Superior temporal gyrus (tissue), 1 donor: ENCODE results near the gene FAM53A.

Source experiments
- DNase-seq: peaks from one replicate; pipeline ENCODE4 v3.0.0-alpha.2; 2016; ENCODE audit errors: extremely low spot score

The FAM53A gene

GRCh38 chr4:1604181-1604705, 79.9 kb downstream of the FAM53A start:
- no peak for DNase-seq

DNA sequence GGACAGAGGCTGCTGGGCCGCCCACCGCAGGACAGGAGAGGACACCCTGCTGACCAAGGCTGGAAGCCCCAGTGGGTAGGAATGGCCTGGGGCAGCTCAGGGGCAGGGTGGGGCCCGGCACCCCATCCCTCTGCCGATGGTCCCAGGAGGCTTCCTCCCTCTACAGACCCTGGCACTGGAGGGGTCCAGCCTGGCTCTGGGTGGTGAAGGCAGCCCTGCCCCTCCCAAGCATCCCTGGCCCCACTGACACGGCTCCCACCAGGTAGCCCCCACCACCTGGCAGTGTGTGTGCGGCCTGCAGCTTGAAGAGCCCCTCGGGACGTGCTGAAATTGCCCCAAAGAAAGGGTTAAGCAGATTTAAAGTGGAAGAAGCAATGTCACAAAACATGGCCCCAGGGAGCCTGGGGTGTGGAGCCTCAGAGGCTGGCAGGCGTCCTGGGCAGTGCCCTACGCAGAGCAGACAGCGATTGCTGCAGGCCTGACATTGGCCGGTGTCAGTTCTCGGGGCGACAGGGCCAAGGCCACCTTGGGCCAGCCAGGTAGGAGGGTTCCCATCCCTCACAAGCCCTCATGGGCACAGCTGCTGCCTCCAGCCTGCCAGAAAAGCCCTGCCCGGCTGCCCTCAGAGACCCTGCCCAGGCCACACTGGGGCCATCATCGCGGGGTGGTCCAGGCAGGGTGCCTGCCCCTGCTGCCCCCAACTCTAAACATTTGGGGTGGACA, 80.5 kb downstream of the FAM53A start:
- no peak for DNase-seq

DNA sequence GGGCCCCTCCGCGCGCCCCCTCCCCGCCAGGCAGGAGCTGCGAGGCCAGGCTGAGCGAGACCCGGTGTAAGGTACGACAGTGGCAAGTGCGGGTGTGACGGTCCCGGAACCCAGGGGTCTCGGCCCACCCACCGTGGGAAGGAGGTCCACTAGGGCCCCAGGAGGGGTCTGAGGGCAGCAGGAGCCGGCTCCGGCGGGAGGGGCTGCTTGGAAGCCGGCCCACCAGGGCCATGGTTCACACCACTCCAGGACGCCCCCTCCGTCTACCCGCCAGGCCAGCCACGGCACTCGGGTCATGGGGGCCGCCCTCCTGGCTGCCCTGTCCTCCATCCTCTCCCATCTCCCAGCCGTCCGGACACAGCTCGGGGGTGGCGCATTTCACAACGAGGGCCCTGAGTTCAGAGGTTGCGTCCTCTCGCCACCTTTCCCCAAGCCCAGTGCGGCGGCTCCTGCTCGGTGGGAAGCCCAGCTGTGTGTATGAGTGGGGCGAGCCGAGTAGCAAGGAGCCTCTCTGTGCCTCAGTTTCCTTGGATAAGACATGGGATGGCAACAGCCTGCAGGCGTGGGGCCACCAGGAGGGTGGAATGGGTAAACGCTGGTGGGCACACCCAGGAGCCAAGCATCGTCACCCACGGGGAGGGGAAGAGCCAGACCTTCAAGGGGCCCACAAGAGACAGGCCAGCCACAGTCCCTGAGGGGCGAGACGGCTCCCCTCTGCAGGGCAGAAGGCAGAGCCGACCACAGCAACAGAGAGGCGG, 81.3 kb downstream of the FAM53A start:
- no peak for DNase-seq

- DNase-seq, result no peak
These were observed 82.1 kb downstream of the FAM53A start for GRCh38 chr4:1601852-1602654.

- DNase-seq, result no peak
These were observed 82.6 kb downstream of the FAM53A start for GRCh38 chr4:1601533-1601835.

DNA sequence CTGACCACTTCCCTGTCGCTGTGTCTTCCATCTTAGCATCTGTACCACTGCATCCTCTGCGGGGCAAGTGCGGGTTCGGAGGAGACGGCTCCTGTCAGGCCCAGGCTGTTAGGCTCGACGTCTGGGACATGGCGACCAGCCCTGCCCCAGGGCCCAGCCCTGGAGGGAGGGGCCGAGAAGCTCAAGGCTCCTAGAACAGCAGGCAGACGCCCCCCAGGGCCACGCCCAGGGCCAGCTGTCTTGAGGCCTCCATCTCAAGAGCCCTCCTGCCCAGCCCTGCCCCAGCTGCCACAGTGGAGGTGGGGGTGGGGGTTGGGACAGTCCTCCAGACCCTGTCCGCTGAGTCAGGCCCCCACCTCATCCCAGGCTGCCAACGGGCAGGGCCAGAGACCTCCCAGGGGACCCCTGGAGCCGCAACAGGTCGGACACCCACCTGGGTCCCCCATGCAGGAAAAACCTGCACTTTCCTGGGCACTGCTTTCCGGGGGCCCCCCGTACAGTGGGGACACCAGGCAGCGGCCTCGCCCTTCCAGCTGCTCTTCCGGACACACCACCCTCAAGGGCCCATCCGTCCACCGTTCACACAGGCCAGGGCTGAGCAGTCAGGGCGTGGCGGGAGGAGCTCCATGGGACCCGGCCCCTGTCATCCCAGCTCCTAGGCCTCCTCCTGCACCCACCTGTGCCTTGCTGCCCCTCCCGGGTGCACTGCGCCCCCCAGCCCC, 83.1 kb downstream of the FAM53A start:
- no peak for DNase-seq

DNA sequence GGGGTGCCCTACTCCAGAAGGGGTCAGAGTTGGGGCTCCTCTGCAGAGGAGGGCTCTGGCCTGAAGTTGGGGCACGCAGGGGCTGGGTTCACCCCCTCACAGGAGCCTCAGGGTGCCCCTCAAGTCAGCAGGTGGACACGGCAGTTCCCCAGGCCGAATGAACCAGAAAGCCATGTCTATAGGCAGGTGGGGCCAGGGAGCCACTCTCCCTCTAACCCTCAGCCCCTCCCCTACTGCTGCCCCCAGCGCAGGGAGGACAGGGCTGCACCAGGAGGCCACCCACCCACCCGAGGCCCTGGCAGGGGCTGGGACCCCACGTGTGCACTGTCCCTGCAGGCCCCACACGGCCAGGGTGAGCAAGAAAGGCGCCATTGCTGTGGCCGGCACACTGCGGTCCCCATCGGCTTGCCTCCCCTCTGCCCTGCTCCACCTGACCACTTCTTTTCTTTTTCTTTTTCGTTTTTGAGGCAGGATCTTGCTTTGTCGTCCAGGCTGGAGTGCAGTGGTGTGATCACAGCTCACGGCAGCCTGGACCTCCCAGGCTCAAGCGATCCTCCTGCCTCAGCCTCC, 83.8 kb downstream of the FAM53A start:
- DNase-seq, result no peak

DNA sequence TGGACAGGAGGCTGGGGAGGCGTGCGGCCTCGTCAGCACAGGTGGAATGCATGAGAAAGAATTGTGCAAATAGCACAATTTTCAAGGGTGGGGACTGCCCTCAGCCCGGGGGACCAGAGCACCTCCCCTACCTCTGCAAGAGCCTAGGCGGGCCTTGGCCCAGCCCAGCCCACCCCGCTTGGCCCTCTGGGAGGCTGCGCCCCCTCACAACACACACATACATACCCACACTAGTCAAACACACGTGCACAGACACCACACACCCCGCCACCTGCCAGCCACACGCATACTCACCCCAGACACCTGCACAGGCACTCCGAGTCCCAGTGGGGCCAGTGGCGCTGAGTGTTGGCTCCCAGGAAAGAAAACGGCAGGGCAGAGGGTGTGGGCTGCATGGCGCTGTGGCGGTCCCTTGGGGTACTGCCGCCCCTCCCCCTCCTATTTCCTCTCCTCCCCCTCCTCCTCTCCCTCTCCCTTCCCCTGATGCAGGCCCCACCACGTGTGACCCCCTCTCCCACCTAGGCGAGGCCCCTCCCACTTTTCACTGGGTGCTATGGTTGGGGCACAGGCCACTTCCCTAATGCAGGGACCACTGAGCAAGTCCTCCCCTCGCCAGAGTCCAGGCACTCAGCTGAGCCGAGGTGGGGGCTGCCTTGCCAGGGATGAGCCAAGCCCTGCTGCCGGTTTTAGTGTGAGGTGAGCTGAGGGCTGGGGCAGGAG, 84.5 kb downstream of the FAM53A start:
- DNase-seq, result no peak

GRCh38 chr4:1599026-1599481, 85.1 kb downstream of the FAM53A start:
- no peak for DNase-seq

- no peak for DNase-seq
These were observed 85.7 kb downstream of the FAM53A start for GRCh38 chr4:1598206-1599025.

DNA sequence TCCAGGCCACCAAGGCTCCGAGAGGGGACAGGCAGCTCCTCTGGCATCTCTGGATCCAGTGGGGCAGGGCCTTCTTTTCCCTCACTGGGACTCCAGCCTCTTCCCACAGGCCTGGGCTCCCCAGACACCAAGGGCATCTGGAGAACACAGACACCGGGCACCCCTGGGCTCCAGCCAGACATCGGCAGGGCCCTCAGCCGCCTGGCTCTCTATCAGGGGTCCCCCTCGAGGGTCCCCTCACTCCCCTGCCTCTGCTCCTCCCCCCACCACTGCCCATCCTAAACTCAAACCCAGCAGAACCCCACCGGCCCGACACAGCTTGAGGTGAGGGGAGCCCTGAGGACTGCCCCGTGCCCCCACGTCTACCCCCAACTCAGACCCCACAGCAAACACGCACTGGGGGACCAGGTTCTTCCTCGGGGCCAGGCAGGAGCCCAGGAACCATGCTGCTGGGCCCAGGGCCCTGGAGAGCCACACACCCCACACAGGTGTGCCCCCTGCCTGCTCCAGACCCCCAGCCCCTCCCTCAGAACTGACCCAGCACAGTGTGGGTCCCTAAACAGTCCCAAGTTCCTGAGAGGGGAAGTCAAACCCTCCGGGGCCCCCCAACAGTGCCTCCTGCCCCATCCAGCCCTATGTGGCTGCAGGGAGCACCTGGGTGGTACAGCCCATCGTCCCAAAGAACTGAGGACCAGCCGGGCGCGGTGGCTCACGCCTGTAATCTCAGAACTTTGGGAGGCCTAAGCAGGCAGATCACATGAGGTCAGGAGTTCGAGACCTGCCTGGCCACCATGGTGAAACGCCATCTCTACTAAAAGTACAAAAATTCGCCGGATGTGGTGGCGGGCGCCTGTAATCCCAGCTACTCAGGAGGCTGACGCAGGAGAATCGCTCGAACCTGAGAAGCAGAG, 86.8 kb downstream of the FAM53A start:
- no peak for DNase-seq

- no peak for DNase-seq
These were observed 87.7 kb downstream of the FAM53A start for GRCh38 chr4:1596393-1596792.

DNA sequence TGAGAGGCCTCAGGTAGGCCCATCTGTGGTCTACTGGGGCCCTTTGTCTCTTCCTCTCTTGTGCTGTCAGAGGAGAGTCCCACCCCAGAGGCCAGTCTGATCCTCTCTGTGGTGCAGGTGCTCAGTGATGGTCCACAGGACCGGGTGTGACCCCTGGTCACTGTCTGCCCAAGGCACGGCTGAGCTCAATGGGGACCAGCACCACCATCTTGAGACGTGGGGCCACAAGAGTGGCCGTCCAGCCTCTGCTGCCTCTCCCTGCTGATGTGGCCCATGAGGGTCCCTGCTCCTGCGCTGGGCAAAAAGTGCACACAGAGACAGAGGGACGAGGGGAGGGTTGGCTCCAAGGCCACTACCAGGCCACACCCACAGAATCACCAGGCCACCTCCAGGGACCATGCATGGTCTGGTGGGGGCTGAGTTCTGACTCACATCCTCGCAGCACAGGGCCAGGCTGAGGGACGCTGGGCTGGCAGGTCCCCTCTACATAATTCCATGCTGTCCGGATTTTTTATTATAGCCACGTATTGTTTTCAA, 88.3 kb downstream of the FAM53A start:
- DNase-seq, result no peak

DNA sequence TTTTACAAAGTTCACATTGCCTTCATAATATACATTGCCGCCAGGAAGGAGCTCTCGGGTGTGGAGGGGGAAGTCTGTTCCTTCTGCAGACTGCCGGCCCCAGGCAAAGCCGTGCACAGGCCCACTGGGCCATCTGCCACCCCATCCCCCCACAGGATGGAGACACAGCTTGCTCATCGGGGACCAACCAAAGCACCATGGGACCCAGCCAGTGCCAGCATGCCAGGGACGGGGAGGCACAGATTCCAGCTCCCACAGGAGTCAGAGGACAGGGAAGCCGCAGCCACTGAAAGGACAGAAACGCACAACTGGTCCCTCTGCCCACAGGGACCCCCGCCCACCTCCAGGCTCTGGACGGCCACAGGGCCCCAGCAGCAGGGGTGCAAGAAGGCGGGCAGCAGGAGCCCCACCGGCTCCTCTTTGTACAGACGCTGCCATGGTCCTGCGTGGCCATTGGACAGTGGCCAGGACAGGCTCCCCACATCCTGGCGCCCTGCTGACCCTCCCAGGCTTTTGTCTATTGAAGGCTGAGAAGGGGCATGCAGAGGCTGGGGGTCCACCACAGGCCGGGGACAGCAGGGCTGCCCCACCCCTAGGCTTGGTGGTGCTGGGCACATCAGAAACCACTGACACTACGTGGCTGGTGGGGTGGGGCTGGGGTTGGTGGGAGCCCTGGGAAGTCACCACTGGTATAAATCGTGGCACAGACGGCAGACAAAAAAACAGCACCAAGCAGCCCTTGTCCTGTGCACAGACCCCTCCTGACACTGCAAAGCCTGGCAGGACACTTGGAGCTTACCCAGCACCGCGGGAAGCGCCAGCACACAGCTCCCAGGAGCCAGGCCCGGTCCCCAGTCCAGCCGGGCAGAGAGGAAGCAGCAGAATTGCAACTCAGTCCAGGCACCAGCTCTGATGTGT, 89.0 kb downstream of the FAM53A start:
- DNase-seq, result no peak

DNA sequence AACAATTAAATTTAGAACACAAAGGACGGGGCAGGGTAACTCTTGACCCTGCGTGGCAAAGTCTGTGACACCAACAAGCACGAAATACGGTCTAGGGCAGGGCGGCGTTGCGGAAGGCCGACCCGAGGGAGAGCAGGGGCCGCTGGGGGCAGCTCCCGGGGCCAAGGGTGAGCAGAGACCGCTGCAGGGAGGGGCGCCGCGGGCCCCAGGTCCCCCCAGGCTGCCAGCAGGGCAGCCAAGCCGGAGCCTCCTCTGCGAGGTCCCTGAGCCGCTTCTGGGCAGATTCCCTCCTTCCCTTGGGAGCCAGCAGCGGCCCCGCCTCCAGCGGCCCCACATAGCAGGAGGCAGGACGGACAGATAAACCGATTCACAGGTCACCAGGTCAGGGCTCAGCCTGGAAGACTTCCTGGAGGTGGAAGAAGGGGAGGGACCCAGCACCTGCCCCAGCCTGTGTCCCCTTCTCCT, 90.2 kb downstream of the FAM53A start:
- DNase-seq, result no peak

DNA sequence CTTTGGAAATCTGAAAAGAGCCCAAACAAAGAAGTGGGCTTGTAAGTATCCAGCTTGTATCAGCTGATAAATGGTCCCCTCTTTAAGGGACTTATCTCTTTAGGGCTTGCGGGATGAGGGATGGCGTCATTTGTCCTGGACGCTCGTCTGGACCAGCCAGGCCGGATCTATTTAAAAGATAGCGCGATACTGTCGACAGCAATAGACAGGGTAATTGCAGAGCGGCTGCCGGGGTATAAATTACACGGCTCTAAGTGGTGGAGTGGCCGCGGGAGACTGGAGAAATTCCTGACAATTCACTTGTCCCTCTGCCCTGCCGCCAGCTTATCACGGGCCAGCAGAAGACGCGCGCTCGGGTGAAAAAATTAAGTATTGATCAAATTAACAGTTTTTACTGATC, 90.7 kb downstream of the FAM53A start:
- DNase-seq, result no peak

DNA sequence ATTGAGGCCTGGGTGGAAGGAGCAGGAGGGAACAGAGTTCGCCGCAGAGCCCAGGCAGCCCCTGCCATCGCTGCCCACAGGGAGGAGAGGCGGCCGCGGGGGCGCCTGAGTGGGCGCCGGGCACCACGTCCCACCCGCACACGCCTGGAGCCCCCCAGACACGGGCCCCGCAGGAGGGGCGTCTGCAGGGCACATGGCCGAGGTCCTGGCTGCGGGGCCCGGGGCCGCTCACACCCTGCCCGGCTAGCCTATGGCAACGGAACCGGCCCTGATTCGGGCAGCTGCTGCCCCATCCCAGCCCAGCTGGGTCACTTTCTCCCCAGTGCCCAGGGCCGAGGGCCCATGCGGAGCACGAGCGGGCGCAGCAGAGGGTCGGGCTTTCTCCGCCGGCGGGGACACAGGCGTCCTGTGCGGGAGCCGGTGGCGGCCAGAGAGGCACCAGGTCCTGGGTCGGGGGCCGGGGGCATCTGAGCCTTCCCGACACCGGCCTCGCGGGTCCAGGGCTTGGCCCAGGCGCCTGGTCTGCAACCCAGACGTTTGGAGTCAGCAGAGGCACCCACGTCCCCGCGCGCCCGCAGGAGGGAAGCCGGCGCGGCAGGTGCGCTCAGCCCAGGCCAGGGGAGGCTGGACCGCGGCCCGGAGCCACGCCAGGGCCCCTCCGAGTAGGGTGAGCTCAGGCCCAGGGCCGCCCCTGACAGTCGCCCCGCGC, 91.2 kb downstream of the FAM53A start:
- DNase-seq, result no peak
